Fibroblast of skin of left biceps (primary cell): Measurements from ENCODE around the gene CFAP61.
"Not testable (repeated sequence)": the region's sequence is repeated elsewhere in the genome, so short reads cannot be mapped to it uniquely, and the experiment has no call there.

Experiments used
- DNase-seq, 2 experiments: peaks; one replicate each; pipeline ENCODE4 v3.0.0-alpha.2; 2013; ENCODE audit warnings: low read depth in 2 of 2

CFAP61 gene

DNA sequence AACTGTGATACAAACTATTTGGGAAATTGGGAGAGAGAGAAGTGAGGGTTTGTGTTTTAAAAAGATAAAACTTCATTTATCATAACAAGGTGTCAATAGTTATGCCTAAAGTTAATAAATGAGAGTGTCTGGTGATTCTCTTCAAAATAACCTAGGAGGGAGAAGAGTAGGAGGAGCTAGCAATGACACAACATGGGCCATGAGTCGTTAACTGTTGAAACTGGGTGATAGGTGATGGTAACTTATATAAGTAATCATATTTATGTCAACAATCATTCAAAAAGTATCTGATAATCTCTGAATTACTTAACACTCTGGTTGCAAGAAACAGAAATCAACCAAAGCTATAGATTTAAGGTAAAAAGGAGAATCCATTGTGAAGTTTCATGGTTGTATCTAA, 268.8 kb downstream of the CFAP61 start:
- DNase-seq, result no peak

DNA sequence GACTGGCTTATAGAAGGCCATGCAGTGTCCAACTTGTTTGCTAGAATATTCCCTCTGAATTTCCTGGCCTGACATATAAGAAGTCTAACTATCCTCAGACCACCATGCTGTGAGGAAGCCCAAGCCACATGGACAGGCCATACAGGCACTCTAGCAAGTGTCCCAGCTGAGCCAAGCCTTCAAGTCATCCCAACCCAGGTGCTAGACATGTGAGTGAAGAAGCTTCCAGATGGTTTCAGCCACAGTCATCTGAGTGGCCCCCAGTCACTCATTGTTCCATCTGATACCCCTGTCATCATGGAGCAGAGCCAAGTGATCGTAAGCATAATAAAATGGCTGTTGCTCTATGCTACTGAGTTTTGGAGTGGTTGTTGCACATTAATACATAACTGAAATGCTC, 269.6 kb downstream of the CFAP61 start:
- DNase-seq, result no peak

DNA sequence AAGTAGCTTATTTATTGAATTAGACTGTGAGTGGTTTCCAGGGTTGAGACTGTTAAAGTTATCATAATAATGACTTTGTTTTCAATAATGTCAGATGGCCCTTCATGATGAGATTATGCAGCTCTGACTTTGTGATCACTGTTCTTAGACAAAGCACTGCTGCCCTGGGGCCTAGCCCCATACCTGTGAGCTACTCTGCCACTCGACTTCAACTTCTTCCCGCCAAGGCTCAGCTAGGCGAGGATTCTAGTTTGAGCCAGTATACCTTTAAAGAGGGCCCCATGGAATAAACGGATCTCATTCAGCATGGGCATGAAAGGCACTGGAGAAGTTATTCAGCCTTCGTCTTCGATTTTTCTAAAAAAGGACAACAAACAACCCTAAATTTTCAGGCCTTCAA, 270.6 kb downstream of the CFAP61 start:
- DNase-seq, result no peak

DNA sequence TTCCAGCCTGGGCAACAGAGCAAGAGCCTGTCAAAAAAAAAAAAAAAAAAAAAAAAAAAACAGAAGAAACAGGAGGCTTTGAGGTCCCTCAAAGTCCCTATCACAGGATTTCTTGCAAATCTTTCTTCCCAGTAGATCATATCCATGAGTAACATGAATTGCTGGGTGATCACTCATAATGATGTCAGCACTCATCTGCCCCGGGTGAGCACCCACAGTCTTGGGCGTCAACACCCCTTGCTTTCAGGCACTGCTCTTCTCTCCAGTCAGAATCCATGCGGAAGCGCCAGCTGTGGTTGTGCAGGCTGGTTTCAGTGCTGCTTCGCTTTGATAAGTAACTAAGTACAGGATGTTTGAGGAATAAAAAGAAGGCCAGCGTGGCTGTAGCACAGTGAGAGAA, 275.4 kb downstream of the CFAP61 start:
- no peak for DNase-seq

DNA sequence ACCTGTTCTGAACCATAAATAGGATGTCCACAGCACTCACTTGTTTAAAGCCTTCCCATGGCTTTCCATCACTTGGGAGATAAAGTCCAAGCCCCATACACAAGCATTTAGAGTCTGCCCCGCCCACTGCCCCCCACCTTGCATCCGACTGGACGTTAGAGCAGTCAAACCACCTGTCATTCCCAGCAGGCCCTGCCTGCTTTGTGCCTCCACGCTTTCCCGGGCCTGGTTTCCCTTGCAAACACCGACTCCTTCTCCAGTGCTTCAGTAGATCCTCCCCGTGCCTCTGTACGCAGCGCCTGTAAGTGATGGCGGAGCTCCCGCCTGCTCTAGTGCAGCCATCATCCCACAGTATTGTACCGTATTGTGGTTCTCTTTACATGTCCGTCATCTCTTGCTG, 277.2 kb downstream of the CFAP61 start:
- no peak for DNase-seq

DNA sequence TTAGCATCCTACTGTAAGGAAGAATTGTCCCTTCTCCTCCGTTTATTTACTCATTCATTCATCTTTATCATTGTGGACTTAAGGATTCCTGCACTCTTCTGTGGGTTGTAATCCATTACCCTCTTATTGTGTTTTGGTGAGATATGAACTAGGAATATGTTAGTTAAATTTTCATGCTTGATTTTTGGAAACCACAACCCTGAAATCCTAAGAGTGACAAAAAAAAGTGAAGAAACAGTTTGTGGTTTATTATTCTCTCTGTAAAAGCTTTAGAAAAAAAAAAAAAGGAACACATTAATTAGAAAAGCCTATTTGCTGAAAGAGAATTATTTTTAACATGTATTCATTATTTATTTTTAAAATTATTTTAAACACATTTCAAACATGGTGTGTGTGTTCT, 278.8 kb downstream of the CFAP61 start:
- no peak for DNase-seq

- DNase-seq, result no peak
Observed at GRCh38 chr20:20331817-20332216, 279.5 kb downstream of the CFAP61 start.

- no peak for DNase-seq
Observed at GRCh38 chr20:20333866-20334265, 281.5 kb downstream of the CFAP61 start.

GRCh38 chr20:20334489-20334888, 282.2 kb downstream of the CFAP61 start:
- no peak for DNase-seq

GRCh38 chr20:20338133-20338730, 285.9 kb downstream of the CFAP61 start:
- no peak for DNase-seq

DNA sequence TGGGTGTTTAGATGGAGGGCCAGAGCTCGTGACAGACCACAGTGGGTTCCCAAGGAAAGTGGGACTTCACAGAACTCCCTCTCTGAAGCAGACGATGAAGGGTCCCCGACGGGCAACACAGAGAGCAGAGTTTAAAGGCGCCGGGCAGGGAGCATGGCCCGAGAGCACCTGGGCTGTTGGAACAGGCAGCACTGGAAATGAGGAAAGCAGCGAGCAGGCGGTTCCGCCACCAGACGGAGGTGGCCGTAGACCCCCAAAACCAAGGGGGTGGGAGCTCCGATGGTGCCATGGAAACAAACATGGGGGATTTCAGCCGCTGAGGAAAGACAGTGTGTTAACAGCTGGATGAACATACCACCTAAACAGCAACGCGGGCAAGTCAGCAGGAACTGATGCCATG, 288.1 kb downstream of the CFAP61 start:
- DNase-seq, result no peak

DNA sequence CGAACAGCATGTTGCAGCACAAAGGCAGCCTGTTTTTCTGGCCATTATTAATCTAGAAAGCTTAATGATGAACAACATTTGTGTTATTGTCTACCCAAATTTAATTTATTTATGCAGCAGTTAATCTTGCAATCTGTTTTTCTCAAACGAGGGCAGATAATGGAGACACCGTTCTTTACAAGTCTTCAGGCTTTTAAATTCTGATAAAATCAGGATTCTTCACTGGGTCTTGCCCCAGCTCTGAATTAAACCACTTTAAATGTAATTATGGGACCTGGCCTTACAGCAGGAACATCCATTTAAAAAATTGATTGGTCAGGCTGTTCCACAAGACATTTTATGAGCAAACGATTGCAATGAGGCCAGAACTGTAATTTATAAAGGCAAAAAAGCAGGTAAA, 289.0 kb downstream of the CFAP61 start:
- DNase-seq, result no peak

GRCh38 chr20:20342066-20342465, 289.7 kb downstream of the CFAP61 start:
- no peak for DNase-seq

GRCh38 chr20:20343932-20344331, 291.6 kb downstream of the CFAP61 start:
- no peak for DNase-seq

GRCh38 chr20:20344476-20344875, 292.1 kb downstream of the CFAP61 start:
- no peak for DNase-seq

DNA sequence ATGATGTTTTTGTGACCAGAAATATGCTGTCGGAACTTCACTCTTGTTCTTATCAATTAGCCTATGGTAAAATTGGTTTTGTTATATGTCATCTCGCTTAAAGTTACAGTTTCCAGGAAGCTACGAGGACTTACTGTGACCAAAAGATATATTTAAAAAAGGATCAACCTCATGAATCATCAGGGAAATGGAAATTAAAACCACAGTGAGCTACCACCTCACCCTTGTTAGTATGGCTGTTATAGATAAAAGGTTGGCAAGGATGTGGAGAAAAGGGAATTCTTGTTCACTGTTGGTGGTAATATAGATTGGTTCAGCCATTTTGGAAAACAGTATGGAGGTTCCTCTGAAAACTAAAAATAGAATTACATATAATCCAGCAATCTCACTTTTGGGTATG, 301.2 kb downstream of the CFAP61 start:
- DNase-seq, result no peak

GRCh38 chr20:20355503-20355902, 303.2 kb downstream of the CFAP61 start:
- DNase-seq, result not testable (repeated sequence)

DNA sequence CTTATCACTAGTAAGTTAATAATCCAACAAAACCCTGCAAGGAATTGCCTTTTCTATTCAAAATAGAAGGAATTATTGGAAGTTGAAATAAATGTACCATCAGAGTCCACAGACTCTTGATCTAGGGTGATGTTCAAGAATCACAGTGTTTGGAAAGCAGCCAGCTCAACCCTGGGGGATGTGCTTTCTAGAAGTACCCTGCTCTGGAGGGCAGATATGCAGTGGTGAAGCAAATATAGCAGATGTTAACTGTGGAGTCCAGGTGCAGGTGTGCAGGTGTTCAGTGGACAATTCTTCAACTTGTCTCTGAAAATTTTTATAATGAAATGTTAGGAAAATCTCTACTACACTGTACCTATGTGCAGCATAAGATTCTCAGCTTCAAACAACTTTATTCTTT, 306.5 kb downstream of the CFAP61 start:
- DNase-seq, result no peak

- no peak for DNase-seq
Observed at GRCh38 chr20:20359628-20360027, 307.3 kb downstream of the CFAP61 start.

DNA sequence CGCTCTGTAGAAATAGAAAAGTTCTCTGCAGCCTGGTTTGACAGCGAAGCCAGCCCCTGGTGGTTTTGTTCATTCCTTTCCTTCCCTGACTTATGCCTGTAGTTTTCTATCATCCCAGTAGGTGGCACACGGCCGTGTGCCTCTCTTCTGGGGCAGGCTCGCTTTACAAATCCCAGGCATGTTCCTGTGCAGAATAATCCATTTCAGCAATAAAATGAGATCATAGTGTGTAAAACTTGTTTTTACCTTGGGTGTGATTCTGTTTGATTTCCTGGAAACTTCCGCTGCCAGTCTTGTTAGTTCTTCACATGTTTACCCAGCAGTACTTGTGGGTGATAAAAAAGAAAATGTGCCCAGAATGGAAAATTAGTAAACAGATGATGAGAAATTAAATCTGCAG, 308.1 kb downstream of the CFAP61 start:
- DNase-seq, result peak; percentile 12 to 13

DNA sequence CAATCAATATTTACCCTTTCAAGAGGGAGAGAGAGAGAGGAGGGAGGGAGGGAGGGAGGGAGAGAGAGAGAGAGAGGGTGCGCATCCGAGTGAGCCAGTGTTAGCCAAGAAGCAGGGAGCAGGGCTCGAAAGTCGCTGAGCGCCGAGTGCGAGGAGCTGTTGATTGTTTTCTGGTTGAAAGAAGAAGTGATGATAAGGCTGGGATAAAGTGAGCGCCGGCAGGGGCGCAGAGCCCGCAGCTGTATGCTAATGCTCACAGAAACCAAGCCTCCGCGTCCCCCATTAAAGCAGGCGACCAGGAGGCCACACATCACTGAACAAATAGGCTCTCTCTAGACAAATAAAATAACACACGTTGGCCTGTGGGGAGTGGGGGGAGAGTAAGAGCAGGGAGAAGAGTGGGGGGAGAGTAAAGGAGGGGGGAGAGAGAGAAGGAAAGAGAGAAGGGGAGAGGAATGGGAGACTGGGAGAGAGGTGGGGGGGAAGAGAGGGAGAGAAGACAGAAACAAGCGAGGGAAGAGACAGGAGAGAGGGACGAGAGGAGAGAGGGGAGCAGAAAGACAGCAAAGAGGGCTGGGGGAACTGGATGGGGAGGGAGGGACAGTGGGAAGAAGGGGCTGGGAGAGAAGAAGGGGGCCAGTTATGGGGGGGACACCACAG, 310.6 kb downstream of the CFAP61 start:
- DNase-seq, result no peak

- DNase-seq, result no peak
Observed at GRCh38 chr20:20363434-20363798, 311.1 kb downstream of the CFAP61 start.

GRCh38 chr20:20363799-20364592, 311.7 kb downstream of the CFAP61 start:
- DNase-seq, result no peak
